H1 (cell line): ENCODE measurements around the gene RNF187. TPM values are rescaled to one million over a fixed set of nuclear protein-coding genes. Genes with fewer than 3 reads are reported as not detected.
A peak's percentile ranks its signal among the peaks of the same experiment; 100 is the strongest.

Source experiments
- CTCF ChIA-PET: fragments of 300-600 bp; sonication (Branson Sonifier 250); formaldehyde crosslinking; loops from one replicate; lab custom pipeline; 2021; ENCODE audit not compliant: partially characterized antibody; lab: Charles Lee
- POLR2A ChIA-PET: fragments of 300-600 bp; sonication (Branson Sonifier 250); formaldehyde crosslinking; loops from one replicate; lab custom pipeline; 2021; ENCODE audit warnings: inconsistent platforms; ENCODE audit not compliant: partially characterized antibody; lab: Charles Lee
- DNase-seq, 2 experiments: peaks; one replicate each; pipeline versions ENCODE4 v3.0.0 to v3.0.0-alpha.2; 2010 to 2022; ENCODE audit warnings: low spot score in 2 of 2, low read depth in 1 of 2, mixed read lengths in 1 of 2
- FAIRE-seq: peaks from 2 replicates; lab custom pipeline; 2011; peaks lifted over from hg19 to GRCh38; lab: Jason Lieb, UNC
- H2AFZ ChIP-seq: 2 replicates; pipeline ENCODE4 v1.8.1; 2012; ENCODE audit warnings: low read length, inconsistent platforms
- H2AK5ac ChIP-seq: 2 replicates; pipeline ENCODE4 v1.6.1; 2013; ENCODE audit warnings: low read depth, low read length
- H2BK120ac ChIP-seq: replicated peaks from 2 replicates; pipeline ENCODE3; 2013; ENCODE audit warnings: low read depth, low read length, inconsistent platforms
- H2BK12ac ChIP-seq: 2 replicates; pipeline ENCODE4 v1.6.1; 2013; ENCODE audit warnings: low read depth, low read length
- H2BK15ac ChIP-seq: 2 replicates; pipeline ENCODE4 v1.6.1; 2013; ENCODE audit warnings: low read length
- H2BK20ac ChIP-seq: 2 replicates; pipeline ENCODE4 v1.6.1; 2013; ENCODE audit warnings: low read length
- H2BK5ac ChIP-seq: 2 replicates; pipeline ENCODE4 v1.6.1; 2013; ENCODE audit warnings: low read depth, low read length
- H3K14ac ChIP-seq: 2 replicates; pipeline ENCODE4 v1.6.1; 2013; ENCODE audit warnings: inconsistent platforms; ENCODE audit not compliant: insufficient read length
- H3K18ac ChIP-seq: 2 replicates; pipeline ENCODE4 v1.6.1; 2013; ENCODE audit warnings: low read length; ENCODE audit errors: extremely low read depth
- H3K23ac ChIP-seq: 2 replicates; pipeline ENCODE4 v1.6.1; 2013; ENCODE audit warnings: inconsistent platforms; ENCODE audit not compliant: insufficient read length
- H3K23me2 ChIP-seq: 2 replicates; pipeline ENCODE4 v1.6.1; 2013; ENCODE audit warnings: low read depth, low read length
- H3K27ac ChIP-seq: 2 replicates; pipeline ENCODE4 v1.6.1; 2011; ENCODE audit warnings: low read depth, low read length, inconsistent platforms
- H3K27me3 ChIP-seq, 4 experiments: replicated peaks in 1 of 4; 1 replicate in 1 of 4; 2 replicates in 3 of 4; pipeline versions ENCODE4 v1.6.1 to v1.8.1; 2011 to 2013; ENCODE audit warnings: low read length in 3 of 4, mild to moderate bottlenecking in 3 of 4, inconsistent platforms in 2 of 4, mixed read lengths in 2 of 4, moderate library complexity in 1 of 4; ENCODE audit not compliant: control insufficient read depth in 3 of 4, insufficient read depth in 3 of 4; ENCODE audit errors: extremely low read depth in 1 of 4
- H3K36me3 ChIP-seq, 4 experiments: 2 replicates each; pipeline versions ENCODE4 v1.6.1 to v1.8.1; 2011 to 2013; ENCODE audit warnings: mild to moderate bottlenecking in 4 of 4, low read length in 3 of 4, moderate library complexity in 2 of 4, control low read depth in 1 of 4, inconsistent platforms in 1 of 4; ENCODE audit not compliant: insufficient read depth in 4 of 4, control insufficient read depth in 2 of 4
- H3K4ac ChIP-seq: replicated peaks from 2 replicates; pipeline ENCODE3; 2013; ENCODE audit warnings: low read length, low read depth, mixed read lengths, inconsistent platforms; ENCODE audit not compliant: insufficient read length
- H3K4me1 ChIP-seq, 4 experiments: replicated peaks in 1 of 4; 1 replicate in 1 of 4; 2 replicates in 3 of 4; pipeline versions ENCODE4 v1.6.1 to v1.8.1; 2011 to 2013; ENCODE audit warnings: low read length in 3 of 4, inconsistent platforms in 2 of 4, mixed read lengths in 1 of 4; ENCODE audit not compliant: insufficient read depth in 4 of 4, control insufficient read depth in 3 of 4
- H3K4me2 ChIP-seq, 2 experiments: 2 replicates each; pipeline versions ENCODE4 v1.6.1 to v1.8.1; 2011 to 2013; ENCODE audit warnings: low read depth in 2 of 2, low read length in 2 of 2, control low read depth in 1 of 2, inconsistent platforms in 1 of 2, mild to moderate bottlenecking in 1 of 2; ENCODE audit not compliant: insufficient read depth in 1 of 2
- H3K4me3 ChIP-seq, 4 experiments: fragments of 200-600, 300-600 bp in 1 of 4; sonication (generic), shearing (Covaris generic), sonication (Bioruptor Twin) in 1 of 4; 2 replicates each; pipeline versions ENCODE4 v1.5.1 to v1.8.1; 2011 to 2016; ENCODE audit warnings: low read length in 4 of 4, low read depth in 3 of 4, control low read depth in 2 of 4, inconsistent platforms in 2 of 4, mild to moderate bottlenecking in 2 of 4, mixed read lengths in 1 of 4, moderate library complexity in 1 of 4; ENCODE audit not compliant: insufficient read depth in 2 of 4; ENCODE audit errors: extremely low read depth in 1 of 4
- H3K56ac ChIP-seq: replicated peaks from 2 replicates; pipeline ENCODE3; 2013; ENCODE audit warnings: low read depth, mild to moderate bottlenecking, mixed read lengths, low read length, inconsistent platforms; ENCODE audit not compliant: insufficient read length
- H3K79me1 ChIP-seq: 2 replicates; pipeline ENCODE4 v1.6.1; 2013; ENCODE audit warnings: low read depth, low read length, control low read depth
- H3K79me2 ChIP-seq, 2 experiments: 2 replicates each; pipeline versions ENCODE4 v1.6.1 to v1.8.1; 2012 to 2013; ENCODE audit warnings: low read length in 2 of 2, mild to moderate bottlenecking in 2 of 2, inconsistent platforms in 1 of 2; ENCODE audit not compliant: insufficient read depth in 2 of 2, control insufficient read depth in 1 of 2
- H3K9ac ChIP-seq, 4 experiments: replicated peaks in 1 of 4; 1 replicate in 1 of 4; 2 replicates in 3 of 4; pipeline versions ENCODE4 v1.6.1 to v1.8.1; 2011 to 2013; ENCODE audit warnings: low read depth in 3 of 4, low read length in 3 of 4, control low read depth in 2 of 4, mild to moderate bottlenecking in 2 of 4, moderate library complexity in 2 of 4, inconsistent platforms in 1 of 4; ENCODE audit errors: extremely low read depth in 1 of 4
- H3K9me3 ChIP-seq, 2 experiments: 2 replicates each; pipeline versions ENCODE4 v1.6.1 to v1.8.1; 2012 to 2013; ENCODE audit warnings: mild to moderate bottlenecking in 2 of 2, moderate library complexity in 2 of 2, control low read depth in 1 of 2, inconsistent platforms in 1 of 2, low read depth in 1 of 2, low read length in 1 of 2, mixed read lengths in 1 of 2; ENCODE audit not compliant: insufficient read depth in 2 of 2
- H4K20me1 ChIP-seq, 2 experiments: replicated peaks in 1 of 2; 2 replicates each; pipeline versions ENCODE3 to v1.8.1; 2011 to 2013; ENCODE audit warnings: inconsistent platforms in 2 of 2, low read length in 2 of 2, mild to moderate bottlenecking in 1 of 2; ENCODE audit not compliant: insufficient read depth in 2 of 2, control insufficient read depth in 1 of 2
- H4K5ac ChIP-seq: 2 replicates; pipeline ENCODE4 v1.6.1; 2013; ENCODE audit warnings: low read length, low read depth, mixed read lengths, inconsistent platforms; ENCODE audit not compliant: insufficient read length
- H4K8ac ChIP-seq: 2 replicates; pipeline ENCODE4 v1.8.0; 2013; ENCODE audit warnings: mild to moderate bottlenecking, moderate library complexity, low read length, inconsistent platforms; ENCODE audit not compliant: insufficient read depth; ENCODE audit errors: extremely low read depth
- H4K91ac ChIP-seq: replicated peaks from 2 replicates; pipeline ENCODE3; 2013; ENCODE audit warnings: low read length, mixed read lengths, inconsistent platforms; ENCODE audit not compliant: insufficient read length
- CEBPB ChIP-seq: IDR thresholded peaks from 2 replicates; pipeline ENCODE4 v1.6.1; 2012; ENCODE audit warnings: low read depth, low read length
- CHD2 ChIP-seq: IDR thresholded peaks from 2 replicates; pipeline ENCODE4 v1.6.1; 2012; ENCODE audit warnings: low read length, improper control_type of control experiment
- EZH2 ChIP-seq: fragments of 200-600 bp; sonication (generic); IDR thresholded peaks from 2 replicates; pipeline ENCODE4 v1.7.1; 2012; ENCODE audit warnings: low read depth, mild to moderate bottlenecking, moderate library complexity, low read length, inconsistent platforms; ENCODE audit not compliant: severe bottlenecking
- HDAC6 ChIP-seq: IDR thresholded peaks from one replicate; pipeline ENCODE4 v1.7.1; 2012; ENCODE audit warnings: low read depth, mild to moderate bottlenecking, inconsistent platforms, low read length, moderate library complexity
- KDM1A ChIP-seq: fragments of 200-600, 300-600 bp; sonication (generic); IDR thresholded peaks from 2 replicates; pipeline ENCODE4 v1.7.1; 2016; ENCODE audit warnings: mild to moderate bottlenecking, low read length, borderline replicate concordance
- SP1 ChIP-seq: IDR thresholded peaks from 2 replicates; pipeline ENCODE4 v1.6.1; 2011; ENCODE audit warnings: low read depth, low read length
- SP2 ChIP-seq: IDR thresholded peaks from 2 replicates; pipeline ENCODE4 v1.6.1; 2012; ENCODE audit warnings: mild to moderate bottlenecking, low read length, inconsistent platforms
- WGBS, 2 experiments: shearing (Covaris generic) in 1 of 2; methylation state at CpG; one replicate each; pipeline versions ENCODE4 v1.1.6 to v1.1.7; 2013 to 2015; ENCODE audit warnings: low lambda C conversion rate in 2 of 2, mixed read lengths in 2 of 2, inconsistent platforms in 1 of 2, low coverage in 1 of 2, missing lambda C conversion rate in 1 of 2; ENCODE audit not compliant: insufficient replicate concordance in 2 of 2, insufficient coverage in 1 of 2, insufficient read length in 1 of 2; ENCODE audit errors: extremely low coverage in 1 of 2, missing lambda C conversion rate in 1 of 2; 5-methylcytosine and 5-hydroxymethylcytosine counted together
- polyA plus RNA-seq, 7 experiments: library from polyadenylated mRNA; depleted of rRNA in 3 of 7; stranded (reverse) in 5 of 7; unstranded in 2 of 7; fragments of >200 nt in 5 of 7; fragments of 200-250 nt in 2 of 7; gene quantifications; 1 replicate in 5 of 7; 2 replicates in 1 of 7; 4 replicates in 1 of 7; pipeline versions ENCODE4 v1.2.1 to v1.2.3, GENCODE V29; 2011 to 2013; ENCODE audit warnings: missing spikeins in 2 of 7, mixed read lengths in 2 of 7
- total RNA-seq: library from RNA; stranded (reverse); fragmentation: NEBNext Ultra II Directional; extraction: Animal tissue kit (Norgen Biotek cat#: 25700); gene quantifications from 2 replicates; pipeline ENCODE4 v1.2.1, GENCODE V29; 2021
- TF ChIP-seq, protein P1 (sequence below): IDR thresholded peaks from 2 replicates; pipeline ENCODE4 v1.6.1; 2012; ENCODE audit warnings: inconsistent platforms

Gene RNF187
- total and polyA plus RNA-seq, 2 of the 8 experiments (the other 6 are each of a cell fraction or from before 2014, with no cell fraction given), result 47.0 to 113 TPM

DNA sequence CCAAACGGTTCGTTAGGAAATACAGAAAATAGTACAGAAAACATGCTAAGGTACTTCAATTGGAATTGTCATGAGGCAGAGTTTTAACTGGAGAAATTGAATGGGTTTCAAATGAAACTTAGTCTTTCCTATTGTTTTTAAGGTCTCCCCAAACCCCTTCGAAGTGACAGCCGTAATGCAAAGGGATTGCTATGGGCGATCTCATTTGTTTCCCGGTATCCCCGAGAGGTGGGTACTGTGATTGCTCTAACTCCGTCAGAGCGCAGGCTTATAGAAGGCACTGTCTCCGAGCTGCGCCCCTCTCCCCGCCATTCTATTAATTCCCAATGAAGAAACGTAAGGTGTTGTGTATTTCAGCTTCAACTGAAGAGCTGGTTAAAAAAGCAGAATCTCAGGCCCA, 22.0 kb upstream of the RNF187 start:
- Histone ChIP-seq H2BK15ac (no peak overlapping the region), H3K18ac (0 out of 2 replicates have a peak overlapping the region, but pooled peaks have one; percentile 40), H4K91ac (no peak overlapping the region), H4K8ac (no peak overlapping the region), H4K5ac (no peak overlapping the region), H3K14ac (no peak overlapping the region), H3K79me2 (no peaks in the 10 kb centered on the region), H3K23ac (no peak overlapping the region), H3K9me3 (no peaks in the 10 kb centered on the region), H3K36me3 (no peaks in the 10 kb centered on the region), H3K27ac (no peak overlapping the region), H3K4me1 (peaks cover 5 to 26% (median 6%) of the 10 kb centered on the region in 4 experiments; a peak in 6 of 7 replicates), H2BK120ac (no peak overlapping the region), H3K4me3 (peak overlapping the region; percentile 57 to 77 (median 69)), H3K56ac (no peak overlapping the region), H3K79me1 (no peaks in the 10 kb centered on the region), H2AK5ac (no peak overlapping the region), H2BK20ac (no peak overlapping the region), H2AFZ (peak overlapping the region; percentile 75; the same call in 1 of the 2 replicates), H2BK12ac (no peak overlapping the region), H3K9ac (peak overlapping the region in 1 of 4 experiments; percentile 9; a peak in 2 of 7 replicates), H2BK5ac (no peak overlapping the region), H3K27me3 (peaks cover 4 to 48% (median 26%) of the 10 kb centered on the region in 4 experiments), H3K4ac (no peak overlapping the region), H4K20me1 (no peaks in the 10 kb centered on the region), H3K4me2 (peak overlapping the region; percentile 62 to 99), H3K23me2 (peaks cover 11% of the 10 kb centered on the region; the same call in 1 of the 2 replicates)
- no peak for FAIRE-seq
- ChIA-PET CTCF (interaction anchor here (0.8 to 2.1 kb wide), 5 partner anchors 10 to 36 kb away, joined by 3 to 8 read pairs (median 6); partner anchors contain the start of gene RNF187), POLR2A (interaction anchor here (1.1 to 14.5 kb wide), 12 partner anchors 8 to 59 kb away, joined by 3 to 232 read pairs (median 8); partner anchors contain the start of genes RNF187 and TRIM11)
- no peak for TF ChIP-seq SP1
- no peak for TF ChIP-seq SP2
- TF ChIP-seq, protein P1, sequence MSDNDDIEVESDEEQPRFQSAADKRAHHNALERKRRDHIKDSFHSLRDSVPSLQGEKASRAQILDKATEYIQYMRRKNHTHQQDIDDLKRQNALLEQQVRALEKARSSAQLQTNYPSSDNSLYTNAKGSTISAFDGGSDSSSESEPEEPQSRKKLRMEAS, result no peak
- no peak for TF ChIP-seq KDM1A
- no peak for TF ChIP-seq CHD2
- no peak for TF ChIP-seq EZH2
- TF ChIP-seq CEBPB, result no peak
- TF ChIP-seq HDAC6, result no peak
- 33% methylated on average over 13 of the region's 13 CpGs; no CpG with 5 or more reads in 1 of the 2 experiments for WGBS, 2 experiments
- DNase-seq, result no peak
